K562 (cell line): ENCODE data around the gene BEND6. TPM values are rescaled to one million over a fixed set of nuclear protein-coding genes. Genes with fewer than 3 reads are reported as not detected.

Experiments used
- ATAC-seq: fragments of 200-7000 bp; cut with Tn5 transposase; 3 replicates; pipeline ENCODE4 v1.9.1; 2020; ENCODE audit warnings: moderate library complexity
- BruUV-seq: library from RNA; stranded (reverse); fragments of 400-500 nt; replicated peaks from 2 replicates; lab custom pipeline; 2021; lab: Mats Ljungman, UMichigan
- CTCF ChIA-PET: fragments of 300-600 bp; formaldehyde crosslinking; extraction: SDS; loops from one replicate; lab custom pipeline; 2021; ENCODE audit warnings: low intra/inter-chr PET ratio; lab: Yijun Ruan, JAX
- POLR2A ChIA-PET: fragments of 300-600, 350-650 bp; sonication (Branson Sonifier 250); formaldehyde crosslinking; extraction: SDS; loops from one replicate; lab custom pipeline; 2021; ENCODE audit warnings: antibody characterized with exemption, inconsistent platforms; lab: Yijun Ruan, JAX
- DNase-seq, 4 experiments: peaks; one replicate each; pipeline versions ENCODE4 v3.0.0 to v3.0.0-alpha.2; 2011 to 2018; ENCODE audit warnings: low spot score in 3 of 4, mixed read lengths in 3 of 4; ENCODE audit errors: extremely low read depth in 1 of 4
- FAIRE-seq: peaks from 2 replicates; lab custom pipeline; 2011; peaks lifted over from hg19 to GRCh38; lab: Jason Lieb, UNC
- H2AFZ ChIP-seq: 2 replicates; pipeline ENCODE4 v1.6.0; 2011; ENCODE audit warnings: low read depth, low read length, control low read depth, inconsistent platforms
- H3K27ac ChIP-seq: fragments of 200-600 bp; 3 replicates; pipeline ENCODE4 v1.8.0; 2011; ENCODE audit warnings: low read depth, mild to moderate bottlenecking, control low read depth, inconsistent platforms, low read length, moderate library complexity, mixed read lengths; ENCODE audit errors: extremely low read depth
- H3K27me3 ChIP-seq, 2 experiments: fragments of 300-600 bp in 1 of 2; 2 replicates in 1 of 2; 3 replicates in 1 of 2; pipeline versions ENCODE4 v1.6.0 to v1.8.0; 2011; ENCODE audit warnings: inconsistent platforms in 2 of 2, low read length in 2 of 2, mild to moderate bottlenecking in 1 of 2, mixed read lengths in 1 of 2, moderate library complexity in 1 of 2; ENCODE audit not compliant: control insufficient read depth in 2 of 2, insufficient read depth in 2 of 2
- H3K36me3 ChIP-seq: fragments of 300-600 bp; 3 replicates; pipeline ENCODE4 v1.8.0; 2011; ENCODE audit warnings: mild to moderate bottlenecking, low read length, inconsistent platforms; ENCODE audit not compliant: control insufficient read depth, insufficient read depth
- H3K4me1 ChIP-seq, 2 experiments: fragments of 200-600 bp in 1 of 2; replicated peaks in 1 of 2; 2 replicates in 1 of 2; 3 replicates in 1 of 2; pipeline versions ENCODE4 v1.5.1 to v1.8.0; 2011; ENCODE audit warnings: inconsistent platforms in 2 of 2, low read length in 2 of 2, mild to moderate bottlenecking in 1 of 2, mixed read lengths in 1 of 2, moderate library complexity in 1 of 2; ENCODE audit not compliant: control insufficient read depth in 2 of 2, insufficient read depth in 2 of 2
- H3K4me2 ChIP-seq: 2 replicates; pipeline ENCODE4 v1.6.1; 2011; ENCODE audit warnings: low read length, control low read depth, inconsistent platforms, mixed read lengths; ENCODE audit not compliant: insufficient read depth
- H3K4me3 ChIP-seq: fragments of 200-600 bp; sonication (generic), shearing (Covaris generic); 2 replicates; pipeline ENCODE4 v1.5.1; 2016; ENCODE audit warnings: control low read depth, inconsistent platforms
- H3K79me2 ChIP-seq: fragments of 200-600 bp; 3 replicates; pipeline ENCODE4 v1.8.0; 2011; ENCODE audit warnings: low read length, inconsistent platforms; ENCODE audit not compliant: control insufficient read depth, insufficient read depth
- H3K9ac ChIP-seq, 2 experiments: 2 replicates each; pipeline versions ENCODE4 v1.6.0 to v1.6.1; 2011; ENCODE audit warnings: low read depth in 2 of 2, low read length in 2 of 2, control low read depth in 1 of 2, inconsistent platforms in 1 of 2, mild to moderate bottlenecking in 1 of 2, mixed read lengths in 1 of 2; ENCODE audit not compliant: insufficient read depth in 1 of 2
- H3K9me1 ChIP-seq: one replicate; pipeline ENCODE4 v1.6.0; 2011; ENCODE audit warnings: inconsistent platforms, mild to moderate bottlenecking, low read length, moderate library complexity; ENCODE audit not compliant: control insufficient read depth, insufficient read depth
- H3K9me3 ChIP-seq: replicated peaks from 2 replicates; pipeline ENCODE4 v1.5.1; 2011; ENCODE audit warnings: low read depth, low read length, inconsistent platforms; ENCODE audit not compliant: control insufficient read depth, insufficient read depth
- H4K20me1 ChIP-seq: replicated peaks from 2 replicates; pipeline ENCODE4 v1.6.1; 2011; ENCODE audit warnings: low read length, inconsistent platforms, mixed read lengths; ENCODE audit not compliant: control insufficient read depth, insufficient read depth
- CREM ChIP-seq: IDR thresholded peaks from 2 replicates; pipeline ENCODE4 v1.6.1; 2014; ENCODE audit warnings: antibody characterized with exemption, low read depth
- ETV5 ChIP-seq: sonication (generic); formaldehyde crosslinking; IDR thresholded peaks from 2 replicates; pipeline ENCODE4 v1.4.0; 2020; ENCODE audit warnings: low read depth, mild to moderate bottlenecking, missing genetic modification reagents
- FOXA3 ChIP-seq, 2 experiments: fragments of 450-650 bp in 1 of 2; sonication (generic) in 1 of 2; formaldehyde crosslinking; IDR thresholded peaks in 1 of 2; conservative IDR thresholded peaks in 1 of 2; 2 replicates each; pipeline versions ENCODE4 v1.4.0 to v1.8.0; 2020 to 2022; ENCODE audit warnings: mild to moderate bottlenecking in 2 of 2, missing genetic modification reagents in 1 of 2
- HDAC2 ChIP-seq: fragments of 450-650 bp; IDR thresholded peaks from 2 replicates; pipeline ENCODE4 v1.6.1; 2016; ENCODE audit warnings: mild to moderate bottlenecking
- KDM4B ChIP-seq, 2 experiments: fragments of 450-650 bp in 1 of 2; sonication (generic) in 1 of 2; IDR thresholded peaks; 2 replicates each; pipeline ENCODE4 v1.6.1; 2016 to 2017; ENCODE audit warnings: borderline replicate concordance in 2 of 2, antibody characterized with exemption in 1 of 2, low read depth in 1 of 2, mild to moderate bottlenecking in 1 of 2
- MTF1 ChIP-seq: fragments of 250-450 bp; sonication (Bioruptor Pico); IDR thresholded peaks from 2 replicates; pipeline ENCODE4 v1.9.0; 2021; ENCODE audit warnings: moderate library complexity, mild to moderate bottlenecking, inconsistent platforms, borderline replicate concordance
- NR2F6 ChIP-seq: fragments of 450-650 bp; formaldehyde crosslinking; IDR thresholded peaks from 2 replicates; pipeline ENCODE4 v1.4.0; 2020; ENCODE audit warnings: mild to moderate bottlenecking
- NRF1 ChIP-seq, 2 experiments: fragments of 450-650 bp; IDR thresholded peaks in 1 of 2; conservative IDR thresholded peaks in 1 of 2; 2 replicates each; pipeline ENCODE4 v1.6.1; 2014; ENCODE audit warnings: mild to moderate bottlenecking in 2 of 2
- PTTG1 ChIP-seq: fragments of 450-650 bp; IDR thresholded peaks from 2 replicates; pipeline ENCODE4 v1.6.1; 2016; ENCODE audit warnings: low read depth, mild to moderate bottlenecking, missing genetic modification characterization, missing compliant biosample characterization
- RFX1 ChIP-seq: fragments of 450-650 bp; IDR thresholded peaks from 2 replicates; pipeline ENCODE4 v1.6.1; 2016; ENCODE audit warnings: mild to moderate bottlenecking, moderate library complexity
- SRSF1 ChIP-seq: fragments of 200-400 bp; formaldehyde crosslinking; IDR thresholded peaks from 2 replicates; pipeline ENCODE4 v1.6.1; 2017; ENCODE audit warnings: mild to moderate bottlenecking, low read depth, low read length, moderate library complexity
- STAT5B ChIP-seq: fragments of 250-450 bp; sonication (Bioruptor Pico); IDR thresholded peaks from 2 replicates; pipeline ENCODE4 v1.8.0; 2021; ENCODE audit warnings: mild to moderate bottlenecking, inconsistent platforms
- ZNF175 ChIP-seq: fragments of 200-800 bp; sonication (Bioruptor generic); IDR thresholded peaks from 2 replicates; pipeline ENCODE4 v1.6.1; 2016; ENCODE audit warnings: low read depth, mild to moderate bottlenecking, missing genetic modification characterization, missing compliant biosample characterization
- ZNF24 ChIP-seq: fragments of 450-650 bp; IDR thresholded peaks from 2 replicates; pipeline ENCODE4 v1.6.1; 2016
- ZNF324 ChIP-seq: fragments of 250-450 bp; sonication (Bioruptor Pico); IDR thresholded peaks from 2 replicates; pipeline ENCODE4 v1.4.0; 2020; ENCODE audit warnings: mild to moderate bottlenecking
- WGBS: fragments of 100-300 bp; shearing (Covaris generic); methylation state at CpG from one replicate; pipeline ENCODE4 v1.1.6; 2016; ENCODE audit warnings: low coverage, mixed read lengths; ENCODE audit not compliant: insufficient coverage; ENCODE audit errors: missing lambda C conversion rate; 5-methylcytosine and 5-hydroxymethylcytosine counted together
- in situ Hi-C: fragments of 300-500 bp; cut with MboI; formaldehyde crosslinking; loops from 4 replicates; pipeline ENCODE4 v1.15.0; 2018; ENCODE audit warnings: inconsistent platforms, mixed read lengths
- intact Hi-C: fragments of 100-400 bp; cut with micrococcal nuclease; formaldehyde crosslinking; loops from 2 replicates; pipeline ENCODE4 v1.14.2; 2022
- polyA plus RNA-seq, 8 experiments: library from polyadenylated mRNA; depleted of rRNA in 4 of 8; stranded (reverse) in 5 of 8; unstranded in 3 of 8; fragments of >200 nt; fragmentation: Nextera tagmentation in 2 of 8; fragmentation: Illumina TruSeq in 1 of 8; extraction: Ambion mirVana in 2 of 8; extraction: Trizol in 1 of 8; gene quantifications; 2 replicates each; pipeline versions ENCODE4 v1.2.1 to v1.2.3, GENCODE V29; 2011 to 2014; ENCODE audit warnings: inconsistent platforms in 1 of 8, missing spikeins in 1 of 8
- total RNA-seq, 7 experiments: library from RNA; depleted of rRNA in 6 of 7; stranded (reverse); fragments of >200 nt in 6 of 7; fragmentation: Illumina TruSeq in 2 of 7; extraction: Trizol in 2 of 7; gene quantifications; 2 replicates each; pipeline versions ENCODE4 v1.2.1 to v1.2.3, GENCODE V29; 2011 to 2021; ENCODE audit warnings: low replicate concordance in 1 of 7
- TF ChIP-seq, protein P1 (sequence below), 3 experiments: fragments of 200-800 bp in 1 of 3; sonication (Bioruptor generic) in 1 of 3; sonication (generic) in 1 of 3; formaldehyde crosslinking in 1 of 3; IDR thresholded peaks; 2 replicates each; pipeline versions ENCODE4 v1.6.1 to v1.8.0; 2016 to 2022; ENCODE audit warnings: mild to moderate bottlenecking in 2 of 3, missing compliant biosample characterization in 2 of 3, missing genetic modification characterization in 2 of 3, missing genetic modification reagents in 1 of 3
- TF ChIP-seq, protein P2 (sequence below): fragments of 450-650 bp; formaldehyde crosslinking; IDR thresholded peaks from 2 replicates; pipeline ENCODE4 v1.4.0; 2022; ENCODE audit warnings: missing genetic modification characterization
- TF ChIP-seq, protein P3 (sequence below), 2 experiments: fragments of 150-350 bp in 1 of 2; IDR thresholded peaks; 2 replicates each; pipeline ENCODE4 v1.6.1; 2012 to 2016; ENCODE audit warnings: low read depth in 2 of 2, low read length in 2 of 2, mild to moderate bottlenecking in 1 of 2, moderate library complexity in 1 of 2

Gene BEND6
- total and polyA plus RNA-seq, 9 of the 15 experiments (the other 6 are each of a cell fraction or from before 2014, with no cell fraction given): 0.37 to 4.0 (median 1.1) TPM

DNA sequence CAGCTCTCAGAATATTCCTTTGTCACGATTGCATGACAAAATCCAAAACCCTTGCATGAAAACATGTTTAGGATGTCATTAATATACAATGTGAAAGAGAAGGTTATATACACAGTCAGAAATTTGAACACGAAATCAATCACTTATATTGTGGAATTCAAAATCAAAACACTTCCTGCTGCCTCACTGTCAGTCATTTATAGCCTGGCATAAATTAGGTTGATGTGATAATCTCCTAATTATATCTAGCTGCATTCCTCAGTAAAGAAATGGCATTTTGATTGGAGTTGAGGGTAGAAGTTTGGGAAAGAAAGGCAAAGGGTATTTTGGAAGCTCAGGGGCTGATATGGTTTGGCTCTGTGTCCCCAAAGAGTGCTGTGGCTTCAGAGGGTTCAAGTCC is 24.1 kb upstream of the BEND6 start:
- POLR2A ChIA-PET: interaction anchor here (1.2 to 1.6 kb wide), 2 partner anchors 8 to 11 kb away, joined by 3 to 6 read pairs; no protein-coding TSS in a partner anchor
- no TSS peak for BruUV-seq
- TF ChIP-seq, protein P1, sequence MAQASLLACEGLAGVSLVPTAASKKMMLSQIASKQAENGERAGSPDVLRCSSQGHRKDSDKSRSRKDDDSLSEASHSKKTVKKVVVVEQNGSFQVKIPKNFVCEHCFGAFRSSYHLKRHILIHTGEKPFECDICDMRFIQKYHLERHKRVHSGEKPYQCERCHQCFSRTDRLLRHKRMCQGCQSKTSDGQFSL (CRISPR knock-in tag; IDR thresholded peaks at IDR 0.05): no peak
- TF ChIP-seq, protein P1 (tag; IDR thresholded peaks at IDR 0.05): no peak
- TF ChIP-seq CREM (no peak), RFX1 (no peak), HDAC2 (no peak), PTTG1 (tag) (no peak), ZNF324 (CRISPR knock-in tag) (no peak), ETV5 (CRISPR knock-in tag) (no peak), ZNF24 (no peak), NRF1 (conservative IDR thresholded peaks at IDR 0.05 in 1 of 2, IDR thresholded peaks at IDR 0.05 in 1 of 2) (no peak), STAT5B (CRISPR knock-in tag) (no peak), ZNF175 (CRISPR knock-in tag) (no peak), KDM4B (IDR thresholded peaks at IDR 0.05; ENCODE audit: borderline replicate concordance in 2 of 2, low read depth in 1 of 2) (no peak), NR2F6 (no peak), FOXA3 (CRISPR knock-in tag; conservative IDR thresholded peaks at IDR 0.05 in 1 of 2, IDR thresholded peaks at IDR 0.05 in 1 of 2) (no peak), MTF1 (no peak), SRSF1 (no peak)
- TF ChIP-seq, protein P2, sequence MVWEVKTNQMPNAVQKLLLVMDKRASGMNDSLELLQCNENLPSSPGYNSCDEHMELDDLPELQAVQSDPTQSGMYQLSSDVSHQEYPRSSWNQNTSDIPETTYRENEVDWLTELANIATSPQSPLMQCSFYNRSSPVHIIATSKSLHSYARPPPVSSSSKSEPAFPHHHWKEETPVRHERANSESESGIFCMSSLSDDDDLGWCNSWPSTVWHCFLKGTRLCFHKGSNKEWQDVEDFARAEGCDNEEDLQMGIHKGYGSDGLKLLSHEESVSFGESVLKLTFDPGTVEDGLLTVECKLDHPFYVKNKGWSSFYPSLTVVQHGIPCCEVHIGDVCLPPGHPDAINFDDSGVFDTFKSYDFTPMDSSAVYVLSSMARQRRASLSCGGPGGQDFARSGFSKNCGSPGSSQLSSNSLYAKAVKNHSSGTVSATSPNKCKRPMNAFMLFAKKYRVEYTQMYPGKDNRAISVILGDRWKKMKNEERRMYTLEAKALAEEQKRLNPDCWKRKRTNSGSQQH (CRISPR knock-in tag): no peak
- TF ChIP-seq, protein P3, sequence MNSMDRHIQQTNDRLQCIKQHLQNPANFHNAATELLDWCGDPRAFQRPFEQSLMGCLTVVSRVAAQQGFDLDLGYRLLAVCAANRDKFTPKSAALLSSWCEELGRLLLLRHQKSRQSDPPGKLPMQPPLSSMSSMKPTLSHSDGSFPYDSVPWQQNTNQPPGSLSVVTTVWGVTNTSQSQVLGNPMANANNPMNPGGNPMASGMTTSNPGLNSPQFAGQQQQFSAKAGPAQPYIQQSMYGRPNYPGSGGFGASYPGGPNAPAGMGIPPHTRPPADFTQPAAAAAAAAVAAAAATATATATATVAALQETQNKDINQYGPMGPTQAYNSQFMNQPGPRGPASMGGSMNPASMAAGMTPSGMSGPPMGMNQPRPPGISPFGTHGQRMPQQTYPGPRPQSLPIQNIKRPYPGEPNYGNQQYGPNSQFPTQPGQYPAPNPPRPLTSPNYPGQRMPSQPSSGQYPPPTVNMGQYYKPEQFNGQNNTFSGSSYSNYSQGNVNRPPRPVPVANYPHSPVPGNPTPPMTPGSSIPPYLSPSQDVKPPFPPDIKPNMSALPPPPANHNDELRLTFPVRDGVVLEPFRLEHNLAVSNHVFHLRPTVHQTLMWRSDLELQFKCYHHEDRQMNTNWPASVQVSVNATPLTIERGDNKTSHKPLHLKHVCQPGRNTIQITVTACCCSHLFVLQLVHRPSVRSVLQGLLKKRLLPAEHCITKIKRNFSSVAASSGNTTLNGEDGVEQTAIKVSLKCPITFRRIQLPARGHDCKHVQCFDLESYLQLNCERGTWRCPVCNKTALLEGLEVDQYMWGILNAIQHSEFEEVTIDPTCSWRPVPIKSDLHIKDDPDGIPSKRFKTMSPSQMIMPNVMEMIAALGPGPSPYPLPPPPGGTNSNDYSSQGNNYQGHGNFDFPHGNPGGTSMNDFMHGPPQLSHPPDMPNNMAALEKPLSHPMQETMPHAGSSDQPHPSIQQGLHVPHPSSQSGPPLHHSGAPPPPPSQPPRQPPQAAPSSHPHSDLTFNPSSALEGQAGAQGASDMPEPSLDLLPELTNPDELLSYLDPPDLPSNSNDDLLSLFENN (IDR thresholded peaks at IDR 0.05; ENCODE audit: low read depth in 2 of 2, low read length in 2 of 2): no peak

More for the DNA sequence above, 24.1 kb upstream of the BEND6 start:
- WGBS: 26% methylated on average over 2 of the region's 2 CpGs
- FAIRE-seq (no peak), ATAC-seq (no peak), DNase-seq (no peak)
- intact Hi-C loops: no loop called here
- no peaks in the 10 kb centered on the region; a peak in 1 of 5 replicates for H3K27me3 ChIP-seq
- no peak overlapping the region for H3K9ac ChIP-seq
- CTCF ChIA-PET: no interaction called here
- H3K9me3 ChIP-seq: no peaks in the 10 kb centered on the region
- H4K20me1 ChIP-seq: no peaks in the 10 kb centered on the region
- no peak overlapping the region for H3K4me3 ChIP-seq
- no peak overlapping the region for H3K4me2 ChIP-seq
- peaks cover 3 to 9% of the 10 kb centered on the region in 2 experiments; a peak in 2 of 5 replicates for H3K4me1 ChIP-seq
- H3K9me1 ChIP-seq: no peaks in the 10 kb centered on the region
- H2AFZ ChIP-seq: no peak overlapping the region
- H3K79me2 ChIP-seq: no peaks in the 10 kb centered on the region
- no peak overlapping the region for H3K27ac ChIP-seq
- in situ Hi-C loops: no loop called here
- H3K36me3 ChIP-seq: no peaks in the 10 kb centered on the region
